IMR-90 (cell line): Measurements from ENCODE around the gene NDUFA9. TPM values are rescaled to one million over a fixed set of nuclear protein-coding genes. Genes with fewer than 3 reads are reported as not detected.

Experiments used
- ATAC-seq: fragments of 200-7000 bp; cut with Tn5 transposase; 2 replicates; pipeline ENCODE4 v1.9.1; 2020; ENCODE audit warnings: low read depth, mild to moderate bottlenecking, moderate library complexity
- BruUV-seq: library from RNA; stranded (reverse); fragments of 400-500 nt; replicated peaks from 2 replicates; lab custom pipeline; 2021; lab: Mats Ljungman, UMichigan
- CTCF ChIA-PET: fragments of 300-600 bp; formaldehyde crosslinking; extraction: SDS; loops from one replicate; lab custom pipeline; 2021; ENCODE audit warnings: antibody characterized with exemption; lab: Yijun Ruan, JAX
- POLR2A ChIA-PET: fragments of 300-600 bp; sonication (Branson Sonifier 250); formaldehyde crosslinking; loops from one replicate; lab custom pipeline; 2022; ENCODE audit warnings: antibody characterized with exemption; ENCODE audit not compliant: unreplicated experiment; lab: Charles Lee
- DNase-seq: peaks from one replicate; pipeline ENCODE4 v3.0.0; 2013
- H2AFZ ChIP-seq: replicated peaks from 2 replicates; pipeline ENCODE3; 2013; ENCODE audit warnings: low read length, mild to moderate bottlenecking; ENCODE audit not compliant: poor library complexity
- H2AK5ac ChIP-seq: 2 replicates; pipeline ENCODE4 v1.6.1; 2013; ENCODE audit warnings: low read depth, low read length, inconsistent platforms
- H2AK9ac ChIP-seq: replicated peaks from 2 replicates; pipeline ENCODE3; 2013; ENCODE audit warnings: mild to moderate bottlenecking, low read depth, low read length, moderate library complexity; ENCODE audit not compliant: poor library complexity
- H2BK120ac ChIP-seq: 2 replicates; pipeline ENCODE4 v1.6.1; 2013; ENCODE audit warnings: low read depth, low read length, inconsistent platforms
- H2BK15ac ChIP-seq: 3 replicates; pipeline ENCODE4 v1.6.1; 2013; ENCODE audit warnings: low read depth, low read length, inconsistent platforms
- H2BK20ac ChIP-seq: 2 replicates; pipeline ENCODE4 v1.6.1; 2013; ENCODE audit warnings: low read depth, mild to moderate bottlenecking, inconsistent platforms, low read length, moderate library complexity
- H2BK5ac ChIP-seq: 2 replicates; pipeline ENCODE4 v1.6.1; 2013; ENCODE audit warnings: mild to moderate bottlenecking, low read depth, low read length, inconsistent platforms; ENCODE audit not compliant: poor library complexity, severe bottlenecking
- H3K14ac ChIP-seq: replicated peaks from 2 replicates; pipeline ENCODE4 v1.6.1; 2013; ENCODE audit warnings: low read depth, low read length, inconsistent platforms
- H3K18ac ChIP-seq: 2 replicates; pipeline ENCODE4 v1.6.1; 2013; ENCODE audit warnings: low read depth, low read length, control low read depth
- H3K23ac ChIP-seq: 2 replicates; pipeline ENCODE4 v1.6.1; 2013; ENCODE audit warnings: low read depth, low read length, inconsistent platforms
- H3K27ac ChIP-seq: 2 replicates; pipeline ENCODE4 v1.5.1; 2013; ENCODE audit warnings: mild to moderate bottlenecking, control low read depth, low read length; ENCODE audit not compliant: insufficient read depth
- H3K27me3 ChIP-seq: 2 replicates; pipeline ENCODE4 v1.6.1; 2013; ENCODE audit warnings: low read length; ENCODE audit not compliant: control insufficient read depth, insufficient read depth
- H3K36me3 ChIP-seq: 2 replicates; pipeline ENCODE4 v1.6.1; 2013; ENCODE audit warnings: low read length, mixed read lengths; ENCODE audit not compliant: control insufficient read depth, insufficient read depth
- H3K4ac ChIP-seq: 2 replicates; pipeline ENCODE4 v1.6.1; 2013; ENCODE audit warnings: low read depth, low read length, inconsistent platforms
- H3K4me1 ChIP-seq: 2 replicates; pipeline ENCODE4 v1.6.1; 2013; ENCODE audit warnings: low read length, mixed read lengths; ENCODE audit not compliant: control insufficient read depth, insufficient read depth
- H3K4me2 ChIP-seq: 2 replicates; pipeline ENCODE4 v1.6.1; 2013; ENCODE audit warnings: low read depth, mild to moderate bottlenecking, control low read depth, low read length, moderate library complexity
- H3K4me3 ChIP-seq: 2 replicates; pipeline ENCODE4 v1.5.1; 2013; ENCODE audit warnings: low read depth, mild to moderate bottlenecking, control low read depth, low read length, moderate library complexity; ENCODE audit not compliant: insufficient read depth
- H3K56ac ChIP-seq: 2 replicates; pipeline ENCODE4 v1.6.1; 2013; ENCODE audit warnings: low read length, inconsistent platforms; ENCODE audit not compliant: insufficient read depth; ENCODE audit errors: extremely low read depth
- H3K79me1 ChIP-seq, 2 experiments: 2 replicates each; pipeline ENCODE4 v1.6.1; 2013; ENCODE audit warnings: low read length in 2 of 2, inconsistent platforms in 1 of 2, low read depth in 1 of 2
- H3K9ac ChIP-seq: 2 replicates; pipeline ENCODE4 v1.6.1; 2013; ENCODE audit warnings: low read depth, low read length, control low read depth
- H3K9me1 ChIP-seq: 2 replicates; pipeline ENCODE4 v1.6.1; 2013; ENCODE audit warnings: low read length, inconsistent platforms; ENCODE audit not compliant: insufficient read depth
- H3K9me3 ChIP-seq: 2 replicates; pipeline ENCODE4 v1.6.1; 2013; ENCODE audit warnings: low read length; ENCODE audit not compliant: control insufficient read depth, insufficient read depth
- H4K20me1 ChIP-seq: 2 replicates; pipeline ENCODE4 v1.6.1; 2013; ENCODE audit warnings: low read length, inconsistent platforms; ENCODE audit not compliant: insufficient read depth
- H4K5ac ChIP-seq: 2 replicates; pipeline ENCODE4 v1.6.1; 2013; ENCODE audit warnings: mild to moderate bottlenecking, low read depth, low read length, control low read depth
- H4K8ac ChIP-seq, 2 experiments: 2 replicates each; pipeline ENCODE4 v1.6.1; 2013; ENCODE audit warnings: low read depth in 2 of 2, low read length in 2 of 2, control low read depth in 1 of 2, inconsistent platforms in 1 of 2
- H4K91ac ChIP-seq: 2 replicates; pipeline ENCODE4 v1.6.1; 2013; ENCODE audit warnings: low read depth, low read length, inconsistent platforms; ENCODE audit not compliant: insufficient read depth
- BHLHE40 ChIP-seq: fragments of 150-350 bp; IDR thresholded peaks from 2 replicates; pipeline ENCODE4 v1.6.1; 2016; ENCODE audit warnings: mild to moderate bottlenecking, low read depth, low read length
- ELK1 ChIP-seq: fragments of 150-350 bp; IDR thresholded peaks from 2 replicates; pipeline ENCODE4 v1.6.1; 2016; ENCODE audit warnings: low read depth, mild to moderate bottlenecking, low read length, moderate library complexity, borderline replicate concordance
- FOS ChIP-seq: fragments of 150-350 bp; IDR thresholded peaks from 2 replicates; pipeline ENCODE4 v1.6.1; 2016; ENCODE audit warnings: low read depth, low read length
- MAZ ChIP-seq: IDR thresholded peaks from 2 replicates; pipeline ENCODE4 v1.6.1; 2012; ENCODE audit warnings: low read depth, mild to moderate bottlenecking, low read length, improper control_type of control experiment, moderate library complexity, borderline replicate concordance
- MXI1 ChIP-seq: IDR thresholded peaks from 2 replicates; pipeline ENCODE4 v1.6.1; 2012; ENCODE audit warnings: low read depth, mild to moderate bottlenecking, low read length, moderate library complexity, borderline replicate concordance
- USF2 ChIP-seq: fragments of 150-350 bp; IDR thresholded peaks from 2 replicates; pipeline ENCODE4 v1.6.1; 2017; ENCODE audit warnings: mild to moderate bottlenecking, antibody characterized with exemption, low read length, low read depth
- WGBS, 2 experiments: methylation state at CpG; one replicate each; pipeline versions ENCODE4 v1.1.5 to v1.1.7; 2013; ENCODE audit warnings: missing lambda C conversion rate in 2 of 2; ENCODE audit not compliant: insufficient read length in 1 of 2; ENCODE audit errors: extremely low coverage in 2 of 2; 5-methylcytosine and 5-hydroxymethylcytosine counted together
- dilution Hi-C: fragments of 300-500 bp; cut with HindIII; formaldehyde crosslinking; loops from one replicate; pipeline ENCODE4 v1.14.3; 2018; ENCODE audit warnings: low sequenced_read_pairs; ENCODE audit not compliant: unreplicated experiment
- in situ Hi-C: fragments of 300-500 bp; cut with MboI; formaldehyde crosslinking; loops from 3 replicates; pipeline ENCODE4 v1.14.3; 2019; ENCODE audit warnings: low sequenced_read_pairs, inconsistent platforms, mixed read lengths
- intact Hi-C: fragments of 100-400 bp; cut with micrococcal nuclease; formaldehyde crosslinking; loops from 2 replicates; pipeline ENCODE4 v1.10.0; 2022
- polyA plus RNA-seq, 3 experiments: library from polyadenylated mRNA; depleted of rRNA; stranded (reverse); fragments of >200 nt; gene quantifications; 2 replicates each; pipeline ENCODE4 v1.2.3, GENCODE V29; 2012; ENCODE audit warnings: low replicate concordance in 1 of 3
- total RNA-seq: library from RNA; depleted of rRNA; stranded (reverse); fragments of >200 nt; gene quantifications from 2 replicates; pipeline ENCODE4 v1.2.3, GENCODE V29; 2012

Gene NDUFA9
- total and polyA plus RNA-seq, 2 of the 4 experiments (the other 2 are of a cell fraction), result 71.0 to 124 TPM

- Histone ChIP-seq H3K27ac (no peak overlapping the region), H4K20me1 (no peaks in the 10 kb centered on the region), H4K8ac (no peak overlapping the region), H3K9ac (no peak overlapping the region), H2AFZ (no peak overlapping the region), H3K23ac (no peak overlapping the region), H2AK9ac (no peak overlapping the region), H2BK120ac (no peak overlapping the region), H3K4me1 (no peaks in the 10 kb centered on the region), H2BK15ac (no peak overlapping the region), H3K4me3 (no peak overlapping the region), H3K14ac (no peak overlapping the region), H2BK5ac (no peak overlapping the region), H3K18ac (no peak overlapping the region), H3K79me1 (no peaks in the 10 kb centered on the region), H3K9me3 (no peaks in the 10 kb centered on the region), H3K9me1 (no peaks in the 10 kb centered on the region), H4K5ac (no peak overlapping the region), H3K4ac (no peak overlapping the region), H2BK20ac (no peak overlapping the region), H4K91ac (no peak overlapping the region), H3K36me3 (peaks cover 13% of the 10 kb centered on the region), H3K4me2 (no peak overlapping the region), H2AK5ac (no peak overlapping the region), H3K27me3 (no peaks in the 10 kb centered on the region), H3K56ac (no peak overlapping the region)
- CTCF ChIA-PET, result no interaction called here
- in situ Hi-C loops, result no loop called here
- WGBS, 2 experiments, result 70% methylated on average over 2 of the region's 9 CpGs; no CpG with 5 or more reads in 1 of the 2 experiments
- DNase-seq (no peak), ATAC-seq (no peak)
- TF ChIP-seq MAZ (no peak), MXI1 (no peak), BHLHE40 (no peak), FOS (no peak), ELK1 (no peak), USF2 (no peak)
- POLR2A ChIA-PET, result interaction anchor here (0.6 kb wide), 1 partner anchor 77 kb away, joined by 3 read pairs; the partner anchor contains the start of gene RAD51AP1
- dilution Hi-C loops, result no loop called here
- intact Hi-C loops, result no loop called here
- BruUV-seq, result no TSS peak
Measured at GRCh38 chr12:4615667-4616066, 33.2 kb upstream of the NDUFA9 start.
